ENCODE measurements around the gene PPL. TPM values are rescaled to one million over a fixed set of nuclear protein-coding genes. Genes with fewer than 3 reads are reported as not detected.

Gene PPL
- total and polyA plus RNA-seq, 4 donors: 19.9 to 89.0 (median 52.8) TPM

GRCh38 chr16:4915226-4915761 lies 21.7 kb downstream of the PPL start:
- ATAC-seq (ENCODE audit: insufficient read depth, low FRiP score) (no peak), DNase-seq (no peak)
- Histone ChIP-seq H3K4me1 (ENCODE audit: control insufficient read depth in 5 of 5, insufficient read depth in 5 of 5, low read length in 5 of 5) (peaks cover 0 to 4% (median 0%) of the 10 kb centered on the region in 5 donors), H3K9me3 (ENCODE audit: control insufficient read depth in 4 of 4, insufficient read depth in 3 of 4, low read length in 3 of 4) (no peaks in the 10 kb centered on the region), H3K36me3 (ENCODE audit: control insufficient read depth in 4 of 4, insufficient read depth in 4 of 4, low read length in 4 of 4) (no peaks in the 10 kb centered on the region), H3K27ac (ENCODE audit: low read depth in 1 of 2, low read length in 1 of 2) (no peak overlapping the region), H3K9ac (ENCODE audit: insufficient read depth in 1 of 2, low read length in 2 of 2) (no peak overlapping the region), H3K4me3 (no peak overlapping the region), H3K27me3 (ENCODE audit: control insufficient read depth in 3 of 3, insufficient read depth in 3 of 3, low read length in 2 of 3) (no peaks in the 10 kb centered on the region)
- 82 to 87% methylated on average over 11 of the region's 11 CpGs for WGBS, 2 donors
- TF ChIP-seq CTCF (IDR thresholded peaks at IDR 0.05; ENCODE audit: control extremely low read depth, extremely low read depth): no peak

GRCh38 chr16:4914528-4915225 lies 22.3 kb downstream of the PPL start:
- ATAC-seq (ENCODE audit: insufficient read depth, low FRiP score): no peak
- Histone ChIP-seq H3K4me1 (ENCODE audit: control insufficient read depth in 5 of 5, insufficient read depth in 5 of 5, low read length in 5 of 5) (peaks cover 0 to 4% (median 0%) of the 10 kb centered on the region in 5 donors), H3K4me3 (no peak overlapping the region), H3K36me3 (ENCODE audit: control insufficient read depth in 4 of 4, insufficient read depth in 4 of 4, low read length in 4 of 4) (no peaks in the 10 kb centered on the region), H3K27me3 (ENCODE audit: control insufficient read depth in 3 of 3, insufficient read depth in 3 of 3, low read length in 2 of 3) (no peaks in the 10 kb centered on the region), H3K27ac (ENCODE audit: low read depth in 1 of 2, low read length in 1 of 2) (no peak overlapping the region), H3K9me3 (ENCODE audit: control insufficient read depth in 4 of 4, insufficient read depth in 3 of 4, low read length in 3 of 4) (no peaks in the 10 kb centered on the region), H3K9ac (ENCODE audit: insufficient read depth in 1 of 2, low read length in 2 of 2) (no peak overlapping the region)
- 90 to 94% methylated on average over 7 of the region's 7 CpGs for WGBS, 2 donors
- no peak for TF ChIP-seq CTCF (IDR thresholded peaks at IDR 0.05; ENCODE audit: control extremely low read depth, extremely low read depth)
- no peak for DNase-seq

DNA sequence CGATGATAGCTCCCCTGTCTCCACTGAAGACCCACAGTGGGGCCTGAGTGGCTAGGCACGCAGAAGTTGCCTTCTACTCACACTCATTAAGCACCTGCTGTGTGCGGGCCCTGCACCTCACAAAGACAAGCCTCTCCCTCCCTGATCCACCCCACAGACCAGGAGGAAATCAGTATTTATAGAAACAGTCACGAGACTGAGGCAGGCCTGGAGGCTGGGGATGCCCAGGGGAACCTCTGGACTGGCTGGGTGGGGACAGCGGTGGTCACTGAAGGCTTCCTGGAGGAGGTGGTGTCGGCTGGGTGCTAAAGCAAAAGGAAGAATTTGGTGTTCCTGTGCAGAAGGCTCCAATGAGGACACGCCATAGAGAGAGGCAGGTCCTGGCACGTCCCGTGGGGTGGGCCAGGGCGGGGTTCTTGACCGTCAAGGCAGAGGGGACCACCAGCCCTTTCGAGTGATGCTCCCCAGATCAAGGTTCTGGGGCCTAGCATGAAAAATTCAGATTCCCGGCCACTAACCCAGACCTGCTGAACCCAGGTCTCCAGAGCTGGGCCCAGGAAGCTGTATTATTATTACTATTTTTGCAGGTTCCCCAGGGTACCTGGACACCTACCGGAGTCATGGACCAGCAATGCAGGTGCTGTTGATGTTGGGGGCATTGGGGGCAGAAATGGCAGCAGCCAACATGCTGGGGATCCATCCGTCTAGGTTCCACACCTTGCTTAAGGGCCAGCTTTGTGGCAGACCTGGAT lies 23.0 kb downstream of the PPL start:
- H3K27me3 ChIP-seq (ENCODE audit: control insufficient read depth in 3 of 3, insufficient read depth in 3 of 3, low read length in 2 of 3): no peaks in the 10 kb centered on the region
- H3K9me3 ChIP-seq (ENCODE audit: control insufficient read depth in 4 of 4, insufficient read depth in 3 of 4, low read length in 3 of 4): no peaks in the 10 kb centered on the region
- H3K36me3 ChIP-seq (ENCODE audit: control insufficient read depth in 4 of 4, insufficient read depth in 4 of 4, low read length in 4 of 4): no peaks in the 10 kb centered on the region
- no peak for TF ChIP-seq CTCF (IDR thresholded peaks at IDR 0.05; ENCODE audit: control extremely low read depth, extremely low read depth)
- peaks cover 0 to 2% (median 0%) of the 10 kb centered on the region in 5 donors for H3K4me1 ChIP-seq (ENCODE audit: control insufficient read depth in 5 of 5, insufficient read depth in 5 of 5, low read length in 5 of 5)
- ATAC-seq (ENCODE audit: insufficient read depth, low FRiP score) (no peak), DNase-seq (no peak)
- H3K4me3 ChIP-seq: no peak overlapping the region
- H3K27ac ChIP-seq (ENCODE audit: low read depth in 1 of 2, low read length in 1 of 2): no peak overlapping the region
- H3K9ac ChIP-seq (ENCODE audit: insufficient read depth in 1 of 2, low read length in 2 of 2): no peak overlapping the region
- 86 to 89% methylated on average over 15 of the region's 15 CpGs for WGBS, 2 donors
